Brain microvascular endothelial cell (primary cell): ENCODE measurements around the gene MYLK2.
A peak's percentile ranks its signal among the peaks of the same experiment; 100 is the strongest.

Experiments used
- DNase-seq: peaks from one replicate; pipeline ENCODE4 v3.0.0-alpha.2; 2020
- H3K27ac ChIP-seq: fragments of 250-450 bp; sonication (Bioruptor Pico); 2 replicates; pipeline ENCODE4 v1.5.1; 2020; ENCODE audit warnings: mild to moderate bottlenecking, moderate library complexity
- H3K27me3 ChIP-seq: fragments of 250-450 bp; sonication (Bioruptor Pico); replicated peaks from 2 replicates; pipeline ENCODE4 v1.5.1; 2020; ENCODE audit warnings: mild to moderate bottlenecking
- H3K36me3 ChIP-seq: fragments of 250-450 bp; sonication (Bioruptor Pico); replicated peaks from 2 replicates; pipeline ENCODE4 v1.5.1; 2020; ENCODE audit warnings: mild to moderate bottlenecking
- H3K4me3 ChIP-seq: 2 replicates; pipeline ENCODE4 v1.5.1; 2011; ENCODE audit warnings: low read depth, mild to moderate bottlenecking, control low read depth, low read length, moderate library complexity
- in situ Hi-C: cut with HindIII; loops from 2 replicates; pipeline ENCODE4 v1.10.0; 2017; ENCODE audit warnings: low sequenced_read_pairs, low pct_ligation_motif_present
- TF ChIP-seq, protein P1 (sequence below): IDR thresholded peaks from 2 replicates; pipeline ENCODE4 v1.5.1; 2011; ENCODE audit warnings: low read depth, mild to moderate bottlenecking, moderate library complexity, low read length, control low read depth, inconsistent platforms; ENCODE audit errors: missing control alignments

The MYLK2 gene

DNA sequence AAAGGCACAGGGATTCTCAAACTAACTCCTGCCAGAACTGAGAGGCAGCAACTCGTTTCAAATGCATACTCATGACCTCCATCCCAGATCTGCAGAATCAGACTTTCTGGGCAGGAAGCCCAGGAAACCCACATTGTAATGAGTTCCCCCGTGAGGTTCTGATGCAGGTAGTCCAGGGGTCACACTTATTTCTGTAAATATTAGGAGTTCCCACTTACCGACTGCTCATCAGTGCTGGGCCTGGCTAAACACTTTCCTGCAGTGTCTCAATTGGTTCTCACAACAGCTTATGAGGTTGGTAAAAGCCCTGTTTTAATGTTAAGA, 39.6 kb downstream of the MYLK2 start:
- in situ Hi-C loops = no loop called here
- DNase-seq = no peak
- no peaks in the 10 kb centered on the region for H3K36me3 ChIP-seq
- no peak overlapping the region for H3K27ac ChIP-seq
- H3K27me3 ChIP-seq = peaks cover 19% of the 10 kb centered on the region
- TF ChIP-seq, protein P1, sequence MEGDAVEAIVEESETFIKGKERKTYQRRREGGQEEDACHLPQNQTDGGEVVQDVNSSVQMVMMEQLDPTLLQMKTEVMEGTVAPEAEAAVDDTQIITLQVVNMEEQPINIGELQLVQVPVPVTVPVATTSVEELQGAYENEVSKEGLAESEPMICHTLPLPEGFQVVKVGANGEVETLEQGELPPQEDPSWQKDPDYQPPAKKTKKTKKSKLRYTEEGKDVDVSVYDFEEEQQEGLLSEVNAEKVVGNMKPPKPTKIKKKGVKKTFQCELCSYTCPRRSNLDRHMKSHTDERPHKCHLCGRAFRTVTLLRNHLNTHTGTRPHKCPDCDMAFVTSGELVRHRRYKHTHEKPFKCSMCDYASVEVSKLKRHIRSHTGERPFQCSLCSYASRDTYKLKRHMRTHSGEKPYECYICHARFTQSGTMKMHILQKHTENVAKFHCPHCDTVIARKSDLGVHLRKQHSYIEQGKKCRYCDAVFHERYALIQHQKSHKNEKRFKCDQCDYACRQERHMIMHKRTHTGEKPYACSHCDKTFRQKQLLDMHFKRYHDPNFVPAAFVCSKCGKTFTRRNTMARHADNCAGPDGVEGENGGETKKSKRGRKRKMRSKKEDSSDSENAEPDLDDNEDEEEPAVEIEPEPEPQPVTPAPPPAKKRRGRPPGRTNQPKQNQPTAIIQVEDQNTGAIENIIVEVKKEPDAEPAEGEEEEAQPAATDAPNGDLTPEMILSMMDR = no peak
- no peak overlapping the region for H3K4me3 ChIP-seq

DNA sequence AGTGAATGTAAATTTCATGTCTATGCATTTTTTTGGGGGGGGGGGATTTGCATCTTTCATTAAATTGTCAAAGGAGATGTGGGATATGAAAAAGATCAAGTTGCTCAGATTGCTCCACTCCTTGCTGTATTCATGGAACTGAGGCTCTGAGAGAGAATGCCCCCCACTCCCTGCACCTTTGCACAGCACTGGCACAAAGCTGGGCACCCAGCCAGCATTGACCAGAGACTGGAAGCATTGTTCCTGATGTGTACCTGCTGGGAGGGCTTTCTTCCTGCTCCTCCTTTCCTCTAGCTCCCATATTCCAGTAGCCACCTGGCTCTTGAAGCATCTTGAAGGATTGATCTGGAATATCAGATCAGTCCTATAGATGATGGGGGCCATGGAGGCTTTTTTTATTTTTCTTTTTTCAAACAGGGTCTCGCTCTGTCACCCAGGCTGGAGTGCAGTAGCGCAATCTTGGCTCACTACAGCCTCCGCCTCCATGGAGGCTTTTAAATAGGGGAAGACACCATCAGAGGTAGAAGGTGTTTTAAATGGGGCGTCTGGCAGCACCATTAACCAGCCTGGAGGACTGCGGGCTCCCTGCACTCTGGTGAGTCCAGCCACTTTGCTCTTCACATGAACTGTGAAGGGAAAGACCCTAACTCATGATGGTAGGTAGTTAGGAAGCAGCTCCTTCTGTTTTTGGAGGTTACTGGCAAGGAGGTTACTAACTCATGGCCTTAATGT, 40.3 kb downstream of the MYLK2 start:
- H3K36me3 ChIP-seq = no peaks in the 10 kb centered on the region
- H3K4me3 ChIP-seq = no peak overlapping the region
- no peak overlapping the region for H3K27ac ChIP-seq
- no peak for DNase-seq
- peaks cover 19% of the 10 kb centered on the region for H3K27me3 ChIP-seq
- in situ Hi-C loops = no loop called here
- TF ChIP-seq, protein P1 = no peak

DNA sequence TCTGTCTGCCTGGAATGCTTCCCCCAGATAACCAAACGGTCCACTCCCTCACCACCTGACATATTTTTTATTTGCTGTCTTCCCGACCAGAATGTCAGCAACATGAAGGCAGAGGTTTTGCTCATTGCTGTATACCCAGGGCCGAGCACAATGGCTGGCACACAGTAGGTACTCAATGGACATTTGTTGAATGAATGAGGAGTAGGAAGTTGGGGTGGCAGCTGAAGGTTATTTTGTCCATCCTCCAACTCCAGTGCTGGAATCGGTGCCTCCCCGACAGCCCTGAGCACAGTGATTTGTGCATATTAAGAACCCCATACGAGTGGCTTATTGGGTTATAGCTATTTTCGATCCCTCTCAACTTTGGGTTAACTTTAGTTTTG, 40.8 kb downstream of the MYLK2 start:
- no peaks in the 10 kb centered on the region for H3K36me3 ChIP-seq
- H3K27ac ChIP-seq = no peak overlapping the region
- no peak overlapping the region for H3K4me3 ChIP-seq
- no peak for DNase-seq
- H3K27me3 ChIP-seq = peaks cover 19% of the 10 kb centered on the region
- TF ChIP-seq, protein P1 = no peak
- in situ Hi-C loops = no loop called here

DNA sequence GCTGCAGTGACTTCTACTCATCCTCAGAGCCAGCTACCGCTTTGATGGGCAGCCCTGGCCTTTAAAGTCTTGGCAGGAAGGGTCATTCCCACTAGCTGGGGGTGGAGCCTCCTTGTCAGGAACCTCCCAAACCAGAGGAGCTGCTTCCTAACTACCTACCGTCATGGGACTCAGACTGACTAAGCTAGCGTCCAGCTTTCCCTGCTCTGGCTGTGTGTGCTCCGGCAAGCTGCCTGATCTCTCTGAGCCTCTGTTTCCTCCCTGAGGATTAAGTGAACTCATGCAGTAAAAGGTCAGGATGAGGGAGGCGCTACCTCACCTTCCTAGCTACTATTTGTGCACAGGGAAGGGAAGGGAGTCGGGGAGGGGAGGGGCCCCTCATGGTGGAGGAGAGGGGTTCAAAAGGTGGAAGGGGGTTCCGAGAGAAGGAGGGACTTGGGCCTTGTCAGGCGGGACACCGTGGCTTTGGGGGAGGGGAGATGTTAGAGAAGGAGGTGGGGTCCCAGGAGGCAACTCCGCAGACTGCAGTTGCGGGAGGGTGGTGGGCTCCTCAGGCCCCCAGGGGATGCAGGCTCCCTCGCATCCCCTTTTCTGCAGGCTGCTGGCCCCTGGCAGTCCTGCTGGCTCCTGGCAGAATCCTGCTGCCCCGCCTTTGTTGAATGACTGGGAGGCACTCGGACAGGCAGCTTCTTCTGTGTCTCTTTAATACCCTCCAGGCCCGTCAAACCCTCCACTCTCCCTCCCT, 41.4 kb downstream of the MYLK2 start:
- DNase-seq = no peak
- TF ChIP-seq, protein P1 = no peak
- H3K4me3 ChIP-seq = peak overlapping the region; percentile 44
- H3K27ac ChIP-seq = no peak overlapping the region
- peaks cover 15% of the 10 kb centered on the region for H3K27me3 ChIP-seq
- in situ Hi-C loops = no loop called here
- H3K36me3 ChIP-seq = no peaks in the 10 kb centered on the region

DNA sequence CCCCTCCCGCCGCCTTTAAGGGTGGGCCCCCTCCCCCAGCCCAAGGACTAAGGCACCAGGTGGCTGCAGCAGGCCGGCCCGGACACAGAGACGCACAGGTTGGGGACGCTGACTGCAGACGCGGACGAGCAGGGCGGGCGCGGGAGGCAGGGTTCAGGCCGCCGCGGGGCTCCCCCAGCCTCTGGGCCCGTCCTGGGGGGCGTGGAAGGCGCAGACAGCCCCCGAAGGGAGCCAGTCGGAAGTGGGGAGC, 41.9 kb downstream of the MYLK2 start:
- DNase-seq = no peak
- H3K27ac ChIP-seq = no peak overlapping the region
- no peaks in the 10 kb centered on the region for H3K36me3 ChIP-seq
- H3K4me3 ChIP-seq = peak overlapping the region; percentile 44
- in situ Hi-C loops = no loop called here
- TF ChIP-seq, protein P1 = no peak
- H3K27me3 ChIP-seq = peaks cover 11% of the 10 kb centered on the region
